Stimulated activated naive CD8-positive, alpha-beta T cell treated with anti-CD3 and anti-CD28 coated beads, Interleukin-15, Interleukin-2, amounts not matched to agents 100 ng/mL and 50 ng/mL, for 24 hours (primary cell): ENCODE data around the gene TRPT1.
A peak's percentile ranks its signal among the peaks of the same experiment; 100 is the strongest.

Source experiments
- H3K27ac Mint-ChIP-seq: one replicate; pipeline ENCODE4 v1.8.0; 2021; ENCODE audit warnings: mild to moderate bottlenecking, mixed read lengths
- H3K27me3 Mint-ChIP-seq: one replicate; pipeline ENCODE4 v1.8.0; 2021; ENCODE audit warnings: mixed read lengths
- H3K36me3 Mint-ChIP-seq: one replicate; pipeline ENCODE4 v1.8.0; 2021; ENCODE audit warnings: low read depth, mixed read lengths
- H3K4me1 Mint-ChIP-seq: one replicate; pipeline ENCODE4 v1.8.0; 2021; ENCODE audit warnings: low read depth, mixed read lengths
- H3K4me3 Mint-ChIP-seq: one replicate; pipeline ENCODE4 v1.8.0; 2021; ENCODE audit warnings: mild to moderate bottlenecking, mixed read lengths
- H3K9me3 Mint-ChIP-seq: one replicate; pipeline ENCODE4 v1.8.0; 2021; ENCODE audit warnings: mixed read lengths

Gene TRPT1, protein sequence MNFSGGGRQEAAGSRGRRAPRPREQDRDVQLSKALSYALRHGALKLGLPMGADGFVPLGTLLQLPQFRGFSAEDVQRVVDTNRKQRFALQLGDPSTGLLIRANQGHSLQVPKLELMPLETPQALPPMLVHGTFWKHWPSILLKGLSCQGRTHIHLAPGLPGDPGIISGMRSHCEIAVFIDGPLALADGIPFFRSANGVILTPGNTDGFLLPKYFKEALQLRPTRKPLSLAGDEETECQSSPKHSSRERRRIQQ

DNA sequence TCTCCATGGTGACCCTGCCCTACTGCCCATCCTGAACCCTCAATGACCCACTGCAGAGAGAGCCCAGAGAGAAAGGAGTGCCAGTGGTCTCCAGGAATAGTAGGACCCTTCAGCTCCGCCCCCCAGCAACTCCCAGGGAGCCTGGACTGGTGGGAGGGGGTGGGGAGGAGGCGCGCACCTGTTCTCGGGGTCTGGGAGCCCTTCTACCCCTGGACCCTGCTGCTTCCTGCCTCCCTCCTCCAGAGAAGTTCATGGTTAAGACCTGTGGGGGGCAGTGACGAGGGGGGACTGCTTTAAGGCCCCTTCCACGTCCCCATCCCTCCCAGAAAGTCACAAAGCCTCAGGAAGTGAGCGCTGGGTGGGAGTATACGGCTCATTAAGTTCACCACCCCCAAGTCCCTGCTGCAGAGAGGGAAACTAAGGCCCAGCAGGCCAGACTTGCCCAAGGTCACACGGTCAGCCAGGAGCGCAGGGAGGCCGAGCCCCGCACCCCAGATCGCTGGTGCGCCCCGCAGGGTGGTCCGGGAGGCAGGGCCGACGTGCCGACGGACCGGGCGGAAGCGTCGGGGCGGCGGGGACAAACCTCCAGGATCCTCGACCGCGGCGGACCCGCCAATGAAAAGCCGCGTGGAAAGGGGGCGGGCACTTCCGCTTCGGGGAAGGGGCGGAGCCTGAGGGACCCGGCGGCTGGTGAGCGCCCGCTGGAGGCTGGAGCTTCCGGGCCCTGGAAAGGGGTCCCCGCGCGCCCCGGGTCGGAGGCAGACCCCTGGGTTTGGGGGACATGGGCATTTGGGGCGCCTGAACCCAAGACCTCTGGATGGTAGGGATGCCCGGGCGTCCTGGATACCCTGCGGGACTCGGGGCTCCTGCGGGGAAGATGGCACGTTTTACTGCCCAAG lies at the start of gene TRPT1, which contains the start of gene NUDT22:
TRPT1 (minus strand) TSS at position 579 of the 899 bp plus-strand sequence; CDS start at position 253, 326 bp downstream.
NUDT22 (plus strand) TSS at position 667 of the 899 bp plus-strand sequence. CDS start 379 bp downstream, outside the sequence.
- peak within 1 kb of the TSS; percentile 81 for H3K27ac Mint-ChIP-seq
- no peaks in the 10 kb centered on the region for H3K9me3 Mint-ChIP-seq
- H3K4me1 Mint-ChIP-seq: peaks cover 39% of the 10 kb centered on the region
- peaks cover 5% of the 10 kb centered on the region for H3K36me3 Mint-ChIP-seq
- H3K4me3 Mint-ChIP-seq: peak within 1 kb of the TSS; percentile 87
- H3K27me3 Mint-ChIP-seq: no peaks in the 10 kb centered on the region

GRCh38 chr11:64275031-64275800 lies 49.2 kb upstream of the TRPT1 start:
- Mint-ChIP-seq H3K4me1 (peaks cover 11% of the 10 kb centered on the region), H3K4me3 (no peak overlapping the region), H3K27ac (no peak overlapping the region), H3K36me3 (peaks cover 7% of the 10 kb centered on the region), H3K27me3 (no peaks in the 10 kb centered on the region), H3K9me3 (no peaks in the 10 kb centered on the region)

DNA sequence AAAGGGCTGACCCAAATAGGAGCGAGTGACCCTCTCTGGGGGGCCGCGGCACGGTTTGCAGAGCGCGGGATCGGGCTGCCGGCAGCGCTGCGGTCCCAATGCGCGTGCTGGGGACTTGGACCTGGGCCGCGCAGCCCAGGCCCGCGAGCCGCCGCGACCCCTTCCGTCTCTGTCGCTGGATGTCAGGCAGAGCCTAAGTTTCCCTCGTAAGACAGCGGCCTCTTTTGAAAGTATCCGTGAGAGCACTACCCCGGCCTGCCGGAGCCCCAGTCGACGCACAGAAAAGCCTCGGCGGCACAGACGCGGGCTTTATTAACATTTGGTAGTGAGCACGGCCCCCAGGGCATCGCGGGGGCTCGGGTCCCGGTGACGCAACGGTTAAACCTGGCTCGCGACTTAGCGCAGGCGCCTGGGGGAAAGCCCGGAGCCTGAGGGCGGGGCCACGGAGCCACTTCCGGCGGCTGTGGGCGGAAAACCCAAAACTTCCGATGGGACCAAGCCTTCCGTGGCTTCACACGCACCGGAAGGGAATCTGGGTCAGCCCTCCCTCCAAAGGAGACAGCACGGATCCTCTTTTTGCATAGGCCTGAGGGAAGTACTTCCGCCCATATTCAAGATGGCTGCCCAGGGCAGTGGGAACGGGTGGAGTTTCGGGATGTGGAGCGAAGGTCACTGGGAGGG lies 43.7 kb upstream of the TRPT1 start:
- no peaks in the 10 kb centered on the region for H3K9me3 Mint-ChIP-seq
- peak overlapping the region; percentile 96 for H3K27ac Mint-ChIP-seq
- H3K27me3 Mint-ChIP-seq: no peaks in the 10 kb centered on the region
- peak overlapping the region; percentile 95 for H3K4me3 Mint-ChIP-seq
- peaks cover 9% of the 10 kb centered on the region for H3K36me3 Mint-ChIP-seq
- H3K4me1 Mint-ChIP-seq: peaks cover 28% of the 10 kb centered on the region

GRCh38 chr11:64268893-64269539 lies 43.0 kb upstream of the TRPT1 start:
- Mint-ChIP-seq H3K4me3 (peak overlapping the region; percentile 95), H3K27ac (peak overlapping the region; percentile 88), H3K27me3 (no peaks in the 10 kb centered on the region), H3K4me1 (peaks cover 28% of the 10 kb centered on the region), H3K9me3 (no peaks in the 10 kb centered on the region), H3K36me3 (peaks cover 9% of the 10 kb centered on the region)

DNA sequence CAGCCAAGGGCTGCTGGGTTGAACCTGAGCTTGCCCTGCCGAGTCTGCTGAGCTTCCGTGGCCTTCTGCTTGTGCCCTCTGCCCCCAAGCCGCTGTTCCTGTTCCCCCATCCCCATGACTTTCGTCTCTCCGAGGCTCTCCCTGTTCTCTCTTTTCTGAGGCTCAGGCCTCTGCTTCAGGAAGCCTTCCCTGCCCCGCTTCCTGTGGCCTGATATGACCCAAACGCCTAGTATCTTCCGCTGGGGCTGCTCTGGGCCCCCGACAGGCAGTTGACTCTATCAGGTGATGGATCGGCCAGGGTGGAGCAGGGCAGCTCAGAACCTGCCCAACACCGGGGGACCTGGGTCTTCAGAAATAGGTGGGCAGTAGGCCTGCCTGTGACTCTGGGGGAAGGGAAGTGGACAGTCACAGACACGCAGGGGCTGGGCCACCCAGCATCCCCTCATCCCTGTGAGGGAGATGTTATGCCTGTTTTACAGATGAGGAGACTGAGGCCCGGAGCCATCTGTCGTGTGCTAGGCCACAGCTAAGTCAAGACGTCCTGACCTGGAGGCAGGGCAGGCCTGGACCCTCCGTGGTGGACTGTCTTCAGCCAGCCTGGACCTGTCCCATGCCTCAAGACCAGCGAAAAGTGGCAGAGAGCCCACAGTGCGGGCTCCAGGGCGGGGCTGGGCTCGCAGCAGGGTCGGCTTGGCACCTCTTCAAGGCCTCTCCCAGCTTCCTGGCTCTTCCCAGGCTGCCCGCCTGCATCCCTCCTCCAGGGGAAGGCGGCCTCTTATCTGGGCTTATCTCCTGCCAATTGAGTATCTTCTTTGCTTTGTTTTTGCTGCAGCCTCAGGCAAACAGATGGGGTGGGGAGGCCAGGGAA lies 42.3 kb upstream of the TRPT1 start:
- H3K36me3 Mint-ChIP-seq: peaks cover 9% of the 10 kb centered on the region
- peak overlapping the region; percentile 88 for H3K27ac Mint-ChIP-seq

DNA sequence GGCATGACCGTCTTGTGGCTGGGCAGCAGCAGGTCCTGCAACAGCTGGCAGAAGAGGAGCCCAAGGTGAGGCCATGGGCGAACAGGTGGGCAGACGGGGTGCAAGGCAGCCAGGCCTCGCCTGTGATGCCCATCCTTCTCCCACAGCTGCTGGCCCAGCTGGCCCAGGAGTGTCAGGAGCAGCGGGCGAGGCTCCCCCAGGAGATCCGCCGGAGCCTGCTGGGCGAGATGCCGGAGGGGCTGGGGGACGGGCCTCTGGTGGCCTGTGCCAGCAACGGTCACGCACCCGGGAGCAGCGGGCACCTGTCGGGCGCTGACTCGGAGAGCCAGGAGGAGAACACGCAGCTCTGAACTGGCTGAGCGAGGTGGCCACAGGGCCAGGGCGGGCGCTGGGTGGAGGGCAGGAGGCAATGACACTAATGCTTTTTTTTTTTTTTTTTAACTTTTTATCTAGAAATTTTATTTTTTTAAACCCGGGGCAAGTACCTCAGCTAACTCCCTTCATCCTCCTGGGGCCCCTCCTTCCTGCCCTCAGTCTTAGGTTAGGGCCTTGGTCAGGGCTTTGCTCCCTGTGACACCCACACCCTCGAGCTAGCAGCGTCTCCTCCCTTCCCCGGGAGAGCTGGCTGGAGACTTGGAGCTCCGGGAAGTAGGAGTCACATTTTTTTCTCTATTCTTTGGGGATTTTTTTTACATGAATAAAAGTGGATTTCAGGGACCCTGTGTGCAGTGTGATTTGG lies 41.4 kb upstream of the TRPT1 start:
- peaks cover 25% of the 10 kb centered on the region for H3K4me1 Mint-ChIP-seq

More for the DNA sequence above, 42.3 kb upstream of the TRPT1 start:
- H3K9me3 Mint-ChIP-seq: no peaks in the 10 kb centered on the region
- H3K27me3 Mint-ChIP-seq: no peaks in the 10 kb centered on the region
- peaks cover 28% of the 10 kb centered on the region for H3K4me1 Mint-ChIP-seq
- H3K4me3 Mint-ChIP-seq: peak overlapping the region; percentile 95

DNA sequence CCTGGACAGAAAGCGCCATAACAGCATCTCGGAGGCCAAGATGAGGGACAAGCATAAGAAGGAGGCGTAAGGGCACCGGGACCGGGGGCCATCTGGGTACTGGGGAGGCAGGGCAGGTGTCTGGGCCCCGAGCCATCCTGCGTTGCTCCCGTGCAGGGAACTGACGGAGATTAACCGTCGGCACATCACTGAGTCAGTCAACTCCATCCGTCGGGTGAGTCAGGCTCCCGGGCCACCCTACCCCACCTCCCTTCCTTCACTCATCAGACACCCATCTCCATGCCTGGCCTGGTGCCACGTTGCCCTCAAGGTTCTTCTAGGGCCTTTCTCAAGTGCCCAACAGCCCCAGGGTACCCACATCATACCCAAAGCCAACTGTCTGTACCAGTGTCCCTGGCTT lies 40.4 kb upstream of the TRPT1 start:
- H3K27ac Mint-ChIP-seq: no peak overlapping the region
- no peaks in the 10 kb centered on the region for H3K9me3 Mint-ChIP-seq
- H3K36me3 Mint-ChIP-seq: peaks cover 12% of the 10 kb centered on the region
- H3K27me3 Mint-ChIP-seq: no peaks in the 10 kb centered on the region
- H3K4me1 Mint-ChIP-seq: peaks cover 17% of the 10 kb centered on the region
- no peak overlapping the region for H3K4me3 Mint-ChIP-seq

More for the DNA sequence above, 41.4 kb upstream of the TRPT1 start:
- H3K9me3 Mint-ChIP-seq: no peaks in the 10 kb centered on the region
- peak overlapping the region; percentile 95 for H3K4me3 Mint-ChIP-seq
- H3K36me3 Mint-ChIP-seq: peaks cover 12% of the 10 kb centered on the region
- no peaks in the 10 kb centered on the region for H3K27me3 Mint-ChIP-seq
- H3K27ac Mint-ChIP-seq: peak overlapping the region; percentile 83

- Mint-ChIP-seq H3K4me3 (no peak overlapping the region), H3K27me3 (no peaks in the 10 kb centered on the region), H3K4me1 (peaks cover 17% of the 10 kb centered on the region), H3K27ac (no peak overlapping the region), H3K9me3 (no peaks in the 10 kb centered on the region), H3K36me3 (peaks cover 12% of the 10 kb centered on the region)
Observed at GRCh38 chr11:64265176-64266160, 39.5 kb upstream of the TRPT1 start.

- H3K4me3 Mint-ChIP-seq: no peak overlapping the region
- H3K27ac Mint-ChIP-seq: no peak overlapping the region
- H3K4me1 Mint-ChIP-seq: peaks cover 28% of the 10 kb centered on the region
- H3K27me3 Mint-ChIP-seq: no peaks in the 10 kb centered on the region
- no peaks in the 10 kb centered on the region for H3K9me3 Mint-ChIP-seq
- H3K36me3 Mint-ChIP-seq: peaks cover 17% of the 10 kb centered on the region
Observed at GRCh38 chr11:64264371-64264852, 38.4 kb upstream of the TRPT1 start.

DNA sequence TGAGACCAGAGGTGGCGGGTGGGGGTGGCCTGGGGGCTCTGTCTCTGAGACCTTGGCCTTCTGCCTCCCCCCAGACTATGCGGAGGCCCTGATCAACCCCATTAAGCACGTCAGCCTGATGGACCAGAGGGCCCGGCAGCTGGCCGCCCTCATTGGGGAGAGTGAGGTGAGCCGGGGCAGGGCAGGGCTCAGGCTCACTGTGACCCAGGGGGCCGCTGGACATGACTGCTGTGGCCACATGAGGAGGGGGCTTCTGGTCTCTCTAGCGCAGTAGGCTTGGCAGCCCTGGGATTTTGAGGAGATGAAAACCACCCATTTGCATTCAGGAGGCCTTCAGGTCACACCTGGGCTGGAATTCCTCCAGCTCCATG lies 37.9 kb upstream of the TRPT1 start:
- Mint-ChIP-seq H3K4me3 (no peak overlapping the region), H3K27ac (no peak overlapping the region), H3K4me1 (peaks cover 27% of the 10 kb centered on the region), H3K9me3 (no peaks in the 10 kb centered on the region), H3K36me3 (peaks cover 19% of the 10 kb centered on the region), H3K27me3 (no peaks in the 10 kb centered on the region)

- Mint-ChIP-seq H3K4me1 (peaks cover 21% of the 10 kb centered on the region), H3K9me3 (no peaks in the 10 kb centered on the region), H3K36me3 (peaks cover 16% of the 10 kb centered on the region), H3K27ac (no peak overlapping the region), H3K4me3 (no peak overlapping the region), H3K27me3 (no peaks in the 10 kb centered on the region)
Observed at GRCh38 chr11:64263021-64263946, 37.3 kb upstream of the TRPT1 start.
